Calu3 (cell line): ENCODE data around the gene RPP14. TPM values are rescaled to one million over a fixed set of nuclear protein-coding genes. Genes with fewer than 3 reads are reported as not detected.

Experiments used
- BruUV-seq: library from RNA; stranded (reverse); fragments of 400-500 nt; replicated peaks from 2 replicates; lab custom pipeline; 2021; lab: Mats Ljungman, UMichigan
- CTCF ChIA-PET: fragments of 300-600 bp; sonication (Branson Sonifier 250); formaldehyde crosslinking; loops from one replicate; lab custom pipeline; 2022; ENCODE audit warnings: antibody characterized with exemption; lab: Charles Lee
- DNase-seq: peaks from one replicate; pipeline ENCODE4 v3.0.0; 2022
- H3K27ac Mint-ChIP-seq: one replicate; pipeline ENCODE4 v1.8.0; 2022; ENCODE audit warnings: mixed read lengths; ENCODE audit not compliant: unreplicated experiment
- H3K27me3 Mint-ChIP-seq: one replicate; pipeline ENCODE4 v1.8.0; 2022; ENCODE audit warnings: mixed read lengths; ENCODE audit not compliant: unreplicated experiment
- H3K36me3 Mint-ChIP-seq: one replicate; pipeline ENCODE4 v1.8.0; 2022; ENCODE audit warnings: mild to moderate bottlenecking, moderate library complexity, mixed read lengths; ENCODE audit not compliant: insufficient read depth, unreplicated experiment
- H3K4me1 Mint-ChIP-seq: one replicate; pipeline ENCODE4 v1.8.0; 2022; ENCODE audit warnings: mild to moderate bottlenecking, low read depth, mixed read lengths; ENCODE audit not compliant: unreplicated experiment
- H3K4me3 Mint-ChIP-seq: one replicate; pipeline ENCODE4 v1.8.0; 2022; ENCODE audit warnings: mild to moderate bottlenecking, low read depth, moderate library complexity, mixed read lengths; ENCODE audit not compliant: unreplicated experiment
- H3K9me3 Mint-ChIP-seq: one replicate; pipeline ENCODE4 v1.8.0; 2022; ENCODE audit warnings: low read depth, mixed read lengths; ENCODE audit not compliant: unreplicated experiment
- intact Hi-C: fragments of 100-400 bp; cut with micrococcal nuclease; formaldehyde crosslinking; loops from one replicate; pipeline ENCODE4 v1.10.0; 2022; ENCODE audit not compliant: unreplicated experiment
- total RNA-seq: library from RNA; stranded (reverse); gene quantifications from 2 replicates; pipeline ENCODE4 v1.2.3, GENCODE V29; 2022
- TF ChIP-seq, protein P1 (sequence below): fragments of 200-600 bp; IDR thresholded peaks from one replicate; pipeline ENCODE4 v1.8.0; 2022; ENCODE audit warnings: antibody characterized with exemption; ENCODE audit not compliant: unreplicated experiment

Gene RPP14
- total RNA-seq, 1 experiment from 2014 or later: 17.2 TPM

DNA sequence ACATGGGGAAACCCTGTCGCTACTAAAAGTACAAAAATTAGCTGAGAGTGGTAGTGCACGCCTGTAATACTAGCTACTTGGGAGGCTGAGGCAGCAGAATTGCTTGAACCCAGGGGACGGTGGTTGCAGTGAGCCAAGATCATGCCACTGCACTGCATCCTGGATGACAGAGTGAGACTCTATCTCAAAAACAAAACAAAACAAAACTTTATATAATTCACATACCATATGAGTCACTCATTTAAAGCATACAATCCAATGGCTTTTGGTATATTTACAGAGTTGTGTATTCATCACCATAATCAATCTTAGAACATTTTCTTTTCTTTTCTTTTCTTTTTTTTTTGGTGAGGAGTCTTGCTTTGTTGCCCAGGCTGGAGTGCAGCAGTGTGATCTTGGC is 35.3 kb downstream of the RPP14 start:
- CTCF ChIA-PET: no interaction called here
- H3K27ac Mint-ChIP-seq: no peak overlapping the region

DNA sequence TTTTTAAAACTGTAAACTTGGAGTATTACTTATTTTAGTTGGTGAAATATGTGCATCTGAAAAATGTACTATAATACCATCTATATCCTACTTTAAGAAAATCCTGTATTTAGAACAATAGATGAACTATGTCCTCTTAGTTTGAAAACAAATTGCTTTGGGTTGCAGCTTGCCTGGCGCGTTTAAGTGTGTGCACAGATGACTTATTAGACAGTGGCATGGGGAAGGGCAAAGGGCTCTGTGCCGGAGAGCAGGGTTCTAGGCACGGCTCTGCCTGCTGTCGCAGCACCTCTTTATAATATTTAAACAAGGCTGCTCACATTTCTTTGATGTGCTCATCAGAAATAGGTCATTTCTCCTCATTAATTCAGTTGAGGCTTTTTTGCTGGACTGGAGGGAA is 36.6 kb downstream of the RPP14 start:
- H3K9me3 Mint-ChIP-seq: no peaks in the 10 kb centered on the region
- TF ChIP-seq, protein P1, sequence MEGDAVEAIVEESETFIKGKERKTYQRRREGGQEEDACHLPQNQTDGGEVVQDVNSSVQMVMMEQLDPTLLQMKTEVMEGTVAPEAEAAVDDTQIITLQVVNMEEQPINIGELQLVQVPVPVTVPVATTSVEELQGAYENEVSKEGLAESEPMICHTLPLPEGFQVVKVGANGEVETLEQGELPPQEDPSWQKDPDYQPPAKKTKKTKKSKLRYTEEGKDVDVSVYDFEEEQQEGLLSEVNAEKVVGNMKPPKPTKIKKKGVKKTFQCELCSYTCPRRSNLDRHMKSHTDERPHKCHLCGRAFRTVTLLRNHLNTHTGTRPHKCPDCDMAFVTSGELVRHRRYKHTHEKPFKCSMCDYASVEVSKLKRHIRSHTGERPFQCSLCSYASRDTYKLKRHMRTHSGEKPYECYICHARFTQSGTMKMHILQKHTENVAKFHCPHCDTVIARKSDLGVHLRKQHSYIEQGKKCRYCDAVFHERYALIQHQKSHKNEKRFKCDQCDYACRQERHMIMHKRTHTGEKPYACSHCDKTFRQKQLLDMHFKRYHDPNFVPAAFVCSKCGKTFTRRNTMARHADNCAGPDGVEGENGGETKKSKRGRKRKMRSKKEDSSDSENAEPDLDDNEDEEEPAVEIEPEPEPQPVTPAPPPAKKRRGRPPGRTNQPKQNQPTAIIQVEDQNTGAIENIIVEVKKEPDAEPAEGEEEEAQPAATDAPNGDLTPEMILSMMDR: no peak
- no peaks in the 10 kb centered on the region for H3K36me3 Mint-ChIP-seq
- no peaks in the 10 kb centered on the region for H3K27me3 Mint-ChIP-seq
- no TSS peak for BruUV-seq
- no peak overlapping the region for H3K4me3 Mint-ChIP-seq
- no peak overlapping the region for H3K27ac Mint-ChIP-seq
- DNase-seq: no peak
- CTCF ChIA-PET: no interaction called here
- H3K4me1 Mint-ChIP-seq: no peaks in the 10 kb centered on the region
- intact Hi-C loops: no loop called here

More for the DNA sequence above, 35.3 kb downstream of the RPP14 start:
- no peaks in the 10 kb centered on the region for H3K36me3 Mint-ChIP-seq
- H3K4me3 Mint-ChIP-seq: no peak overlapping the region
- H3K9me3 Mint-ChIP-seq: no peaks in the 10 kb centered on the region
- no peak for DNase-seq
- TF ChIP-seq, protein P1: no peak
- intact Hi-C loops: no loop called here
- no TSS peak for BruUV-seq
- H3K4me1 Mint-ChIP-seq: no peaks in the 10 kb centered on the region
- H3K27me3 Mint-ChIP-seq: no peaks in the 10 kb centered on the region

DNA sequence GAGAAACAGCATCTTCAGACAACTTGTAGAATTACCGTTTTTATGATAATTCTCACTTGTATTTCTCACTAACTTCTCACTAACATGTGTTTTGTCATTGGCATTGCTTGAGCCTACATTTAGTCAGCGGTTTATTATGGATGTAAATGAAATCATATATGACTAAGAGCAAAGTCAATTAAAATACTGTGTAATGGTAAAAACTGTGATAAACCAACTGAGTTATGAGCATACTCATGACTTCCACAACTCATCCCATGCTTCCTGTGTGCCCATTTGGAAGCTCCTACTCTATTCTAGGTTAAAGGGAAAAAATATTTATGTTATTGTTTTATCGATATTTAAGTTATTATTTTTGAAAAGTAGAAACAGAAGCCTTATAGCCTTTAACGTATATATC is 39.4 kb downstream of the RPP14 start:
- Mint-ChIP-seq H3K4me1 (peaks cover 7% of the 10 kb centered on the region), H3K27me3 (no peaks in the 10 kb centered on the region), H3K9me3 (no peaks in the 10 kb centered on the region), H3K36me3 (no peaks in the 10 kb centered on the region), H3K4me3 (no peak overlapping the region), H3K27ac (no peak overlapping the region)
- DNase-seq: no peak
- no TSS peak for BruUV-seq
- CTCF ChIA-PET: no interaction called here
- intact Hi-C loops: no loop called here
- TF ChIP-seq, protein P1: no peak

- intact Hi-C loops: no loop called here
- CTCF ChIA-PET: interaction anchor here (1.0 kb wide), 1 partner anchor 37 kb away, joined by 3 read pairs; no protein-coding TSS in a partner anchor
- H3K9me3 Mint-ChIP-seq: no peaks in the 10 kb centered on the region
- TF ChIP-seq, protein P1: no peak
- H3K4me3 Mint-ChIP-seq: no peak overlapping the region
- H3K27ac Mint-ChIP-seq: no peak overlapping the region
- no peaks in the 10 kb centered on the region for H3K36me3 Mint-ChIP-seq
- BruUV-seq: no TSS peak
- H3K4me1 Mint-ChIP-seq: peaks cover 10% of the 10 kb centered on the region
- no peaks in the 10 kb centered on the region for H3K27me3 Mint-ChIP-seq
- DNase-seq: no peak
Observed at GRCh38 chr3:58346368-58346767, 40.3 kb downstream of the RPP14 start.
